ENCODE data around the gene PYCR2. TPM values are rescaled to one million over a fixed set of nuclear protein-coding genes. Genes with fewer than 3 reads are reported as not detected.

Gene PYCR2
- total RNA-seq, 1 experiment from 2014 or later = 104 TPM

- Histone ChIP-seq H3T11ph (ENCODE audit: low read length) (no peak overlapping the region), H2AK5ac (ENCODE audit: insufficient read length, low read length) (peak overlapping the region; percentile 14), H2AFZ (ENCODE audit: low read length) (no peak overlapping the region), H3K14ac (ENCODE audit: insufficient read depth, low read length) (no peak overlapping the region; the same call in 1 of the 2 replicates), H3K56ac (ENCODE audit: insufficient read length, low read depth, low read length) (no peak overlapping the region), H4K91ac (ENCODE audit: insufficient read length, low read depth, low read length) (peak overlapping the region; percentile 32), H2BK20ac (ENCODE audit: low read depth, low read length, poor library complexity, severe bottlenecking) (no peak overlapping the region), H2BK120ac (ENCODE audit: low read depth, low read length, poor library complexity, severe bottlenecking) (no peak overlapping the region), H3K9ac (ENCODE audit: extremely low read depth, insufficient read length, low read length) (no peak overlapping the region), H3K9me3 (ENCODE audit: control insufficient read depth, low read depth, low read length) (no peaks in the 10 kb centered on the region), H4K20me1 (ENCODE audit: control insufficient read depth, insufficient read depth, insufficient read length) (no peaks in the 10 kb centered on the region), H3K4ac (ENCODE audit: low read depth, low read length) (no peak overlapping the region), H3K79me2 (ENCODE audit: insufficient read depth, low read length) (no peaks in the 10 kb centered on the region), H2BK12ac (ENCODE audit: insufficient read length, low read depth, low read length) (peak overlapping the region; percentile 16), H3K27ac (ENCODE audit: insufficient read length, low read depth, low read length) (no peak overlapping the region), H4K5ac (ENCODE audit: insufficient read length, low read depth, low read length) (no peak overlapping the region), H3K4me1 (ENCODE audit: insufficient read depth, low read length) (peaks cover 12% of the 10 kb centered on the region; the same call in 1 of the 2 replicates), H3K18ac (ENCODE audit: insufficient read length, low read depth, low read length) (peak overlapping the region; percentile 27), H2BK15ac (ENCODE audit: low read depth, low read length) (no peak overlapping the region), H3K79me1 (ENCODE audit: insufficient read depth, low read depth, low read length, poor library complexity, severe bottlenecking) (no peaks in the 10 kb centered on the region), H3K23ac (ENCODE audit: insufficient read length, low read depth, low read length) (no peak overlapping the region), H4K8ac (replicated peaks; ENCODE audit: insufficient read length, low read depth, low read length) (no peak overlapping the region), H3K27me3 (ENCODE audit: insufficient read depth, low read length) (no peaks in the 10 kb centered on the region), H2BK5ac (ENCODE audit: insufficient read length, low read length) (no peak overlapping the region), H3K23me2 (ENCODE audit: insufficient read length, low read depth, low read length, poor library complexity, severe bottlenecking) (no peaks in the 10 kb centered on the region), H3K4me2 (ENCODE audit: insufficient read depth, insufficient read length, low read length) (no peak overlapping the region)
- no peak for DNase-seq
- Mint-ChIP-seq H3K9me3 (no peaks in the 10 kb centered on the region; a peak in 2 of 5 replicates), H3K27me3 (ENCODE audit: low read depth) (peaks cover 4% of the 10 kb centered on the region), H3K36me3 (ENCODE audit: insufficient read depth in 1 of 3, low read depth in 3 of 3) (no peaks in the 10 kb centered on the region; a peak in 1 of 7 replicates), H3K4me3 (peak overlapping the region in 1 of 2 experiments; percentile 36; a peak in 2 of 5 replicates), H3K4me1 (peaks cover 38 to 40% of the 10 kb centered on the region in 2 experiments), H3K27ac (peak overlapping the region in 2 of 3 experiments; percentile 97 to 98; a peak in 5 of 7 replicates)
- no CpG with 5 or more reads among the region's 19 CpGs for WGBS (ENCODE audit: extremely low coverage, insufficient read length, low lambda C conversion rate)
- TF ChIP-seq, protein P1, sequence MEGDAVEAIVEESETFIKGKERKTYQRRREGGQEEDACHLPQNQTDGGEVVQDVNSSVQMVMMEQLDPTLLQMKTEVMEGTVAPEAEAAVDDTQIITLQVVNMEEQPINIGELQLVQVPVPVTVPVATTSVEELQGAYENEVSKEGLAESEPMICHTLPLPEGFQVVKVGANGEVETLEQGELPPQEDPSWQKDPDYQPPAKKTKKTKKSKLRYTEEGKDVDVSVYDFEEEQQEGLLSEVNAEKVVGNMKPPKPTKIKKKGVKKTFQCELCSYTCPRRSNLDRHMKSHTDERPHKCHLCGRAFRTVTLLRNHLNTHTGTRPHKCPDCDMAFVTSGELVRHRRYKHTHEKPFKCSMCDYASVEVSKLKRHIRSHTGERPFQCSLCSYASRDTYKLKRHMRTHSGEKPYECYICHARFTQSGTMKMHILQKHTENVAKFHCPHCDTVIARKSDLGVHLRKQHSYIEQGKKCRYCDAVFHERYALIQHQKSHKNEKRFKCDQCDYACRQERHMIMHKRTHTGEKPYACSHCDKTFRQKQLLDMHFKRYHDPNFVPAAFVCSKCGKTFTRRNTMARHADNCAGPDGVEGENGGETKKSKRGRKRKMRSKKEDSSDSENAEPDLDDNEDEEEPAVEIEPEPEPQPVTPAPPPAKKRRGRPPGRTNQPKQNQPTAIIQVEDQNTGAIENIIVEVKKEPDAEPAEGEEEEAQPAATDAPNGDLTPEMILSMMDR (conservative IDR thresholded peaks at IDR 0.05) = no peak
These were observed 26.2 kb downstream of the PYCR2 start for GRCh38 chr1:225897595-225898514.
